Stimulated activated memory B cell treated with anti-CD40 and anti-IgM and Interleukin-4, amounts not matched to agents 10 μg/mL and 1 μg/mL and 100 μg/mL, for 72 hours (primary cell): Measurements from ENCODE around the gene EYA2.

Experiments
- ATAC-seq: fragments of 150-1000 bp; cut with Tn5 transposase; 2 replicates; pipeline ENCODE4 v1.10.0; 2021
- H3K27ac Mint-ChIP-seq: one replicate; pipeline ENCODE4 v1.8.0; 2022; ENCODE audit warnings: mild to moderate bottlenecking, mixed read lengths
- H3K27me3 Mint-ChIP-seq: one replicate; pipeline ENCODE4 v1.8.0; 2022; ENCODE audit warnings: mixed read lengths
- H3K36me3 Mint-ChIP-seq: one replicate; pipeline ENCODE4 v1.8.0; 2022; ENCODE audit warnings: mixed read lengths
- H3K4me1 Mint-ChIP-seq: one replicate; pipeline ENCODE4 v1.8.0; 2022; ENCODE audit warnings: mixed read lengths
- H3K4me3 Mint-ChIP-seq: one replicate; pipeline ENCODE4 v1.8.0; 2022; ENCODE audit warnings: mild to moderate bottlenecking, moderate library complexity, mixed read lengths
- H3K9me3 Mint-ChIP-seq: one replicate; pipeline ENCODE4 v1.8.0; 2022; ENCODE audit warnings: mixed read lengths

Gene EYA2

GRCh38 chr20:47150403-47151152 lies 255.9 kb downstream of the EYA2 start:
- no peak overlapping the region for H3K27ac Mint-ChIP-seq
- peaks cover 42% of the 10 kb centered on the region for H3K27me3 Mint-ChIP-seq
- H3K4me1 Mint-ChIP-seq: no peaks in the 10 kb centered on the region
- H3K4me3 Mint-ChIP-seq: no peak overlapping the region
- peaks cover 3% of the 10 kb centered on the region for H3K9me3 Mint-ChIP-seq
- no peak for ATAC-seq
- no peaks in the 10 kb centered on the region for H3K36me3 Mint-ChIP-seq

- Mint-ChIP-seq H3K9me3 (peaks cover 3% of the 10 kb centered on the region), H3K27me3 (peaks cover 37% of the 10 kb centered on the region), H3K27ac (no peak overlapping the region), H3K36me3 (no peaks in the 10 kb centered on the region), H3K4me3 (no peak overlapping the region), H3K4me1 (no peaks in the 10 kb centered on the region)
- ATAC-seq: no peak
Observed at GRCh38 chr20:47152068-47152467, 257.4 kb downstream of the EYA2 start.

GRCh38 chr20:47154089-47154488 lies 259.4 kb downstream of the EYA2 start:
- Mint-ChIP-seq H3K27ac (no peak overlapping the region), H3K36me3 (no peaks in the 10 kb centered on the region), H3K4me1 (no peaks in the 10 kb centered on the region), H3K27me3 (peaks cover 32% of the 10 kb centered on the region), H3K4me3 (no peak overlapping the region), H3K9me3 (peaks cover 3% of the 10 kb centered on the region)
- ATAC-seq: no peak

- Mint-ChIP-seq H3K36me3 (no peaks in the 10 kb centered on the region), H3K27me3 (peaks cover 26% of the 10 kb centered on the region), H3K4me1 (no peaks in the 10 kb centered on the region), H3K27ac (no peak overlapping the region), H3K9me3 (no peaks in the 10 kb centered on the region), H3K4me3 (no peak overlapping the region)
- ATAC-seq: no peak
Observed at GRCh38 chr20:47156301-47157137, 261.9 kb downstream of the EYA2 start.

GRCh38 chr20:47159166-47159565 lies 264.5 kb downstream of the EYA2 start:
- no peak for ATAC-seq
- Mint-ChIP-seq H3K4me1 (no peaks in the 10 kb centered on the region), H3K27ac (no peak overlapping the region), H3K4me3 (no peak overlapping the region), H3K9me3 (no peaks in the 10 kb centered on the region), H3K36me3 (peaks cover 5% of the 10 kb centered on the region), H3K27me3 (peaks cover 8% of the 10 kb centered on the region)

- Mint-ChIP-seq H3K36me3 (peaks cover 5% of the 10 kb centered on the region), H3K9me3 (no peaks in the 10 kb centered on the region), H3K4me3 (no peak overlapping the region), H3K27ac (no peak overlapping the region), H3K27me3 (no peaks in the 10 kb centered on the region), H3K4me1 (no peaks in the 10 kb centered on the region)
- no peak for ATAC-seq
Observed at GRCh38 chr20:47160240-47160639, 265.6 kb downstream of the EYA2 start.

- no peak for ATAC-seq
- H3K27ac Mint-ChIP-seq: no peak overlapping the region
- no peaks in the 10 kb centered on the region for H3K4me1 Mint-ChIP-seq
- H3K4me3 Mint-ChIP-seq: no peak overlapping the region
- H3K36me3 Mint-ChIP-seq: peaks cover 5% of the 10 kb centered on the region
- no peaks in the 10 kb centered on the region for H3K27me3 Mint-ChIP-seq
- H3K9me3 Mint-ChIP-seq: no peaks in the 10 kb centered on the region
Observed at GRCh38 chr20:47160992-47161391, 266.3 kb downstream of the EYA2 start.

- Mint-ChIP-seq H3K9me3 (no peaks in the 10 kb centered on the region), H3K4me1 (no peaks in the 10 kb centered on the region), H3K27me3 (no peaks in the 10 kb centered on the region), H3K27ac (no peak overlapping the region), H3K4me3 (no peak overlapping the region), H3K36me3 (peaks cover 5% of the 10 kb centered on the region)
- no peak for ATAC-seq
Observed at GRCh38 chr20:47161411-47161810, 266.8 kb downstream of the EYA2 start.

- H3K9me3 Mint-ChIP-seq: peaks cover 3% of the 10 kb centered on the region
- H3K36me3 Mint-ChIP-seq: peaks cover 5% of the 10 kb centered on the region
- H3K4me3 Mint-ChIP-seq: no peak overlapping the region
- no peak for ATAC-seq
- no peaks in the 10 kb centered on the region for H3K4me1 Mint-ChIP-seq
- no peaks in the 10 kb centered on the region for H3K27me3 Mint-ChIP-seq
- no peak overlapping the region for H3K27ac Mint-ChIP-seq
Observed at GRCh38 chr20:47164140-47164539, 269.5 kb downstream of the EYA2 start.

GRCh38 chr20:47165376-47165865 lies 270.8 kb downstream of the EYA2 start:
- ATAC-seq: no peak
- H3K9me3 Mint-ChIP-seq: peaks cover 3% of the 10 kb centered on the region
- no peaks in the 10 kb centered on the region for H3K27me3 Mint-ChIP-seq
- no peak overlapping the region for H3K4me3 Mint-ChIP-seq
- no peaks in the 10 kb centered on the region for H3K4me1 Mint-ChIP-seq
- H3K27ac Mint-ChIP-seq: no peak overlapping the region
- peaks cover 5% of the 10 kb centered on the region for H3K36me3 Mint-ChIP-seq

- Mint-ChIP-seq H3K4me3 (no peak overlapping the region), H3K27ac (no peak overlapping the region), H3K36me3 (peaks cover 5% of the 10 kb centered on the region), H3K4me1 (no peaks in the 10 kb centered on the region), H3K9me3 (peaks cover 3% of the 10 kb centered on the region), H3K27me3 (no peaks in the 10 kb centered on the region)
- no peak for ATAC-seq
Observed at GRCh38 chr20:47167846-47168245, 273.2 kb downstream of the EYA2 start.

GRCh38 chr20:47172579-47172978 lies 277.9 kb downstream of the EYA2 start:
- Mint-ChIP-seq H3K36me3 (no peaks in the 10 kb centered on the region), H3K9me3 (peaks cover under 1% of the 10 kb centered on the region), H3K4me3 (no peak overlapping the region), H3K27ac (no peak overlapping the region), H3K27me3 (no peaks in the 10 kb centered on the region), H3K4me1 (no peaks in the 10 kb centered on the region)
- no peak for ATAC-seq

- no peak overlapping the region for H3K4me3 Mint-ChIP-seq
- H3K9me3 Mint-ChIP-seq: no peaks in the 10 kb centered on the region
- no peak for ATAC-seq
- no peak overlapping the region for H3K27ac Mint-ChIP-seq
- H3K27me3 Mint-ChIP-seq: no peaks in the 10 kb centered on the region
- H3K36me3 Mint-ChIP-seq: no peaks in the 10 kb centered on the region
- no peaks in the 10 kb centered on the region for H3K4me1 Mint-ChIP-seq
Observed at GRCh38 chr20:47173596-47174216, 279.1 kb downstream of the EYA2 start.

- Mint-ChIP-seq H3K36me3 (no peaks in the 10 kb centered on the region), H3K27ac (no peak overlapping the region), H3K4me1 (no peaks in the 10 kb centered on the region), H3K27me3 (no peaks in the 10 kb centered on the region), H3K9me3 (no peaks in the 10 kb centered on the region), H3K4me3 (no peak overlapping the region)
- ATAC-seq: no peak
Observed at GRCh38 chr20:47174456-47175243, 280.0 kb downstream of the EYA2 start.

- Mint-ChIP-seq H3K27me3 (no peaks in the 10 kb centered on the region), H3K4me1 (no peaks in the 10 kb centered on the region), H3K27ac (no peak overlapping the region), H3K9me3 (no peaks in the 10 kb centered on the region), H3K4me3 (no peak overlapping the region), H3K36me3 (no peaks in the 10 kb centered on the region)
- no peak for ATAC-seq
Observed at GRCh38 chr20:47175493-47175892, 280.9 kb downstream of the EYA2 start.
